Measurements from ENCODE around the gene FBXO10. TPM values are rescaled to one million over a fixed set of nuclear protein-coding genes. Genes with fewer than 3 reads are reported as not detected.

FBXO10 gene
- total and polyA plus RNA-seq, 9 donors: 3.0 to 7.2 (median 4.7) TPM

DNA sequence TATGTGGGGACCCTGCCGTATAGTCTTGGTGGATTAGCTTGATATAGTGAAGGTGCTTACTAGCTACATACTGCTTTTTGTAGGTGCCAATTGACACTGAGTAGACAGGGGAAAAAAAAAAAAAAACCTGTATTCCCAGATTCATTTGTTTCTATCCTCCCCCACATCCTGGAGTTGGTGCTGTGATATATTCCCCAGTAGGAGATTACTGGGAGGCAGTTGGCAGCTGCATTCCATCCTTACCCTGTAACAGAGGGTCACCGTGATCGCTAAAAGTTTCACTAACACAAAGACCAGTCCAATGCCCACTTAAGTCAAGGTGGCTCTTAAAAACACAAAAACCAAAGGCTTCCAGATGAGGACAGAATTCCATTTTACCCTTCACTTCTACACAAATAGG lies 43.6 kb upstream of the FBXO10 start:
- intact Hi-C loops (cut with DNase I): no loop called here
- TF ChIP-seq, protein P1, sequence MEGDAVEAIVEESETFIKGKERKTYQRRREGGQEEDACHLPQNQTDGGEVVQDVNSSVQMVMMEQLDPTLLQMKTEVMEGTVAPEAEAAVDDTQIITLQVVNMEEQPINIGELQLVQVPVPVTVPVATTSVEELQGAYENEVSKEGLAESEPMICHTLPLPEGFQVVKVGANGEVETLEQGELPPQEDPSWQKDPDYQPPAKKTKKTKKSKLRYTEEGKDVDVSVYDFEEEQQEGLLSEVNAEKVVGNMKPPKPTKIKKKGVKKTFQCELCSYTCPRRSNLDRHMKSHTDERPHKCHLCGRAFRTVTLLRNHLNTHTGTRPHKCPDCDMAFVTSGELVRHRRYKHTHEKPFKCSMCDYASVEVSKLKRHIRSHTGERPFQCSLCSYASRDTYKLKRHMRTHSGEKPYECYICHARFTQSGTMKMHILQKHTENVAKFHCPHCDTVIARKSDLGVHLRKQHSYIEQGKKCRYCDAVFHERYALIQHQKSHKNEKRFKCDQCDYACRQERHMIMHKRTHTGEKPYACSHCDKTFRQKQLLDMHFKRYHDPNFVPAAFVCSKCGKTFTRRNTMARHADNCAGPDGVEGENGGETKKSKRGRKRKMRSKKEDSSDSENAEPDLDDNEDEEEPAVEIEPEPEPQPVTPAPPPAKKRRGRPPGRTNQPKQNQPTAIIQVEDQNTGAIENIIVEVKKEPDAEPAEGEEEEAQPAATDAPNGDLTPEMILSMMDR (IDR thresholded peaks at IDR 0.05): no peak
- no peak for TF ChIP-seq EP300 (IDR thresholded peaks at IDR 0.05)
- TF ChIP-seq POLR2A (IDR thresholded peaks at IDR 0.05): no peak

DNA sequence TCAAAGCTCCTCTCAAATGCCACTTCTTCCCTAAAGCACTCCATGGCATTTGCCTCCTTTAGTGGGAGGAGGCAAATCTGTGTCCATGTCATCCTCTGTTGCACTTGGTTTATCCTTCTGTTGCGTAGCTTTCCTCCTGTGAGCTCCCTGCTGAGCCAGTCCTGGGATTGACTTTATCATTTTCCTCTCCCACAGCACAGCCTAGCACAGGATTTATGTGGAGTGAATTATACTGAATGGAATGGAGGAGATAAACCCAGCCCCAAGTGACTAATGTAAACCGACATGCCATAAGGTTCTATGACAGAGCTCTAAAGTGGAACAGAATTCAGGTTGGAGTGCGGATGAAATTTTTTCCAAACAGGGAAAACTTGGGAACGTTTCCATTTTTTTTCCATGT lies 42.6 kb upstream of the FBXO10 start:
- Histone ChIP-seq H3K4me3 (no peak overlapping the region), H3K27ac (no peak overlapping the region), H3K27me3 (no peaks in the 10 kb centered on the region), H3K36me3 (no peaks in the 10 kb centered on the region), H3K4me1 (ENCODE audit: insufficient read depth) (no peaks in the 10 kb centered on the region), H3K9me3 (no peaks in the 10 kb centered on the region)
- DNase-seq: no peak
- WGBS, 3 donors: 79 to 89% (median 88%) methylated on average over 4 of the region's 4 CpGs
- intact Hi-C loops (cut with DNase I): no loop called here
- TF ChIP-seq EP300 (IDR thresholded peaks at IDR 0.05) (no peak), POLR2A (IDR thresholded peaks at IDR 0.05) (no peak)
- TF ChIP-seq, protein P1 (IDR thresholded peaks at IDR 0.05): no peak

More for the DNA sequence above, 43.6 kb upstream of the FBXO10 start:
- WGBS, 3 donors: 47 to 64% (median 55%) methylated on average over 3 of the region's 3 CpGs
- no peak for DNase-seq
- Histone ChIP-seq H3K4me1 (ENCODE audit: insufficient read depth) (no peaks in the 10 kb centered on the region), H3K36me3 (no peaks in the 10 kb centered on the region), H3K9me3 (no peaks in the 10 kb centered on the region), H3K27ac (no peak overlapping the region), H3K4me3 (no peak overlapping the region), H3K27me3 (no peaks in the 10 kb centered on the region)

DNA sequence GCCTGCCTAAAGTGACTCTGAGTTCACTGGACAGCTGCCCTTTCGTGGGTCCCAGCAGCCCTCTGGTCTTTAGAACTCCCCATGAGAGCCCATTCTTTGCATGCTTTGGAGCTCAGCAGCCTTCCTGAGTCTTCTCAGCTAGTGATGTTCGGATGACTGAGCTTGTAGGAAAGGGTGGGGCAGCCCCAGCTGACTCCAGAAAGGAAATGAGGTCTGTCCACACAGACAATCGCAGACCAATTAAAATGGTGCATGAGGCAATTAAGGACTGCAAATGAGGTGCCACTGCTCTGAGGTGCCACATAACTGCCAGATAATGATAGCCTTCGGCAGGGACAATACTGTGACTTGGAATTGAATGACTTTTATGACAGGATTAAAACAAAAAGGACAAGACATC lies 41.7 kb upstream of the FBXO10 start:
- no peak for TF ChIP-seq EP300 (IDR thresholded peaks at IDR 0.05)
- no peak for TF ChIP-seq POLR2A (IDR thresholded peaks at IDR 0.05)
- TF ChIP-seq, protein P1 (IDR thresholded peaks at IDR 0.05): no peak
- no peaks in the 10 kb centered on the region for H3K36me3 ChIP-seq
- intact Hi-C loops (cut with DNase I): no loop called here
- no peaks in the 10 kb centered on the region for H3K4me1 ChIP-seq (ENCODE audit: insufficient read depth)
- WGBS, 3 donors: 69 to 73% (median 70%) methylated on average over 4 of the region's 4 CpGs
- H3K9me3 ChIP-seq: no peaks in the 10 kb centered on the region
- H3K27me3 ChIP-seq: no peaks in the 10 kb centered on the region
- H3K27ac ChIP-seq: no peak overlapping the region
- H3K4me3 ChIP-seq: no peak overlapping the region
- no peak for DNase-seq

DNA sequence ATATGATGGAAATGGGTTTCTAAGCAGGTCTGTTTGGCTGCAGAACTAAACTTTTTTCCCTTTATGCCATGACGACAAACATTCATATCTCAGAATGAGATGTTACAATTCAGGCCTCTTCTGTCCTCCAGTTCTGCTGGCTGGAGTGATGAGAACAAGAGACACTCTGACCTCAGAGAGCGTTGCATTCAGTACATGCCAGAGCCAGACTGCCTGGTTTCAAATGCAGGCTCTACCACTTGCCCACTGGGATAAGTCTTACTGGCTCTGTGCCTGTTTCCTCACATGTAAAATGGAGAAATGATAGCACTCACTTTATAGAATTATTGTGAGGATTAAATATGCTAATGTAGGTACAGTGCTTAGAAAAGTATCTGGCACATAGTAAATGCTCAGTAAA lies 41.0 kb upstream of the FBXO10 start:
- intact Hi-C loops (cut with DNase I): no loop called here
- H3K27ac ChIP-seq: no peak overlapping the region
- no peaks in the 10 kb centered on the region for H3K27me3 ChIP-seq
- H3K4me1 ChIP-seq (ENCODE audit: insufficient read depth): no peaks in the 10 kb centered on the region
- no peak overlapping the region for H3K4me3 ChIP-seq
- DNase-seq: no peak
- no peaks in the 10 kb centered on the region for H3K36me3 ChIP-seq
- no peaks in the 10 kb centered on the region for H3K9me3 ChIP-seq
- WGBS, 3 donors: 82 to 86% (median 83%) methylated on average over 2 of the region's 2 CpGs
- TF ChIP-seq, protein P1 (IDR thresholded peaks at IDR 0.05): no peak
- TF ChIP-seq EP300 (IDR thresholded peaks at IDR 0.05): no peak
- no peak for TF ChIP-seq POLR2A (IDR thresholded peaks at IDR 0.05)
